Mucosa of rectum (tissue), 2 donors: ENCODE measurements around the gene SLC24A2.
"Not testable (repeated sequence)": the region's sequence is repeated elsewhere in the genome, so short reads cannot be mapped to it uniquely, and the experiment has no call there.

Source experiments
- H3K27ac ChIP-seq, 2 donors: one replicate each; pipeline ENCODE4 v1.7.0; 2013; ENCODE audit warnings: inconsistent platforms in 2 of 2, low read depth in 2 of 2, low read length in 2 of 2
- H3K27me3 ChIP-seq, 2 donors: one replicate each; pipeline ENCODE4 v1.7.0; 2013; ENCODE audit warnings: low read length in 2 of 2; ENCODE audit not compliant: control insufficient read depth in 2 of 2, insufficient read depth in 2 of 2
- H3K36me3 ChIP-seq, 2 donors: one replicate each; pipeline ENCODE4 v1.7.0; 2013; ENCODE audit warnings: low read length in 2 of 2; ENCODE audit not compliant: control insufficient read depth in 2 of 2, insufficient read depth in 2 of 2
- H3K4me1 ChIP-seq, 2 donors: one replicate each; pipeline ENCODE4 v1.7.0; 2013; ENCODE audit warnings: low read length in 2 of 2, mild to moderate bottlenecking in 1 of 2; ENCODE audit not compliant: control insufficient read depth in 2 of 2, insufficient read depth in 2 of 2
- H3K4me3 ChIP-seq, 2 donors: one replicate each; pipeline ENCODE4 v1.7.0; 2013; ENCODE audit warnings: low read length in 2 of 2
- H3K9ac ChIP-seq, 2 donors: one replicate each; pipeline ENCODE4 v1.7.0; 2013; ENCODE audit warnings: low read length in 2 of 2, low read depth in 1 of 2, mild to moderate bottlenecking in 1 of 2
- H3K9me3 ChIP-seq, 2 donors: one replicate each; pipeline ENCODE4 v1.7.0; 2013; ENCODE audit warnings: low read length in 2 of 2; ENCODE audit not compliant: control insufficient read depth in 2 of 2
- donor health status: healthy.
- donor health status: Normal muscosa, but diverticular disease.

The SLC24A2 gene

DNA sequence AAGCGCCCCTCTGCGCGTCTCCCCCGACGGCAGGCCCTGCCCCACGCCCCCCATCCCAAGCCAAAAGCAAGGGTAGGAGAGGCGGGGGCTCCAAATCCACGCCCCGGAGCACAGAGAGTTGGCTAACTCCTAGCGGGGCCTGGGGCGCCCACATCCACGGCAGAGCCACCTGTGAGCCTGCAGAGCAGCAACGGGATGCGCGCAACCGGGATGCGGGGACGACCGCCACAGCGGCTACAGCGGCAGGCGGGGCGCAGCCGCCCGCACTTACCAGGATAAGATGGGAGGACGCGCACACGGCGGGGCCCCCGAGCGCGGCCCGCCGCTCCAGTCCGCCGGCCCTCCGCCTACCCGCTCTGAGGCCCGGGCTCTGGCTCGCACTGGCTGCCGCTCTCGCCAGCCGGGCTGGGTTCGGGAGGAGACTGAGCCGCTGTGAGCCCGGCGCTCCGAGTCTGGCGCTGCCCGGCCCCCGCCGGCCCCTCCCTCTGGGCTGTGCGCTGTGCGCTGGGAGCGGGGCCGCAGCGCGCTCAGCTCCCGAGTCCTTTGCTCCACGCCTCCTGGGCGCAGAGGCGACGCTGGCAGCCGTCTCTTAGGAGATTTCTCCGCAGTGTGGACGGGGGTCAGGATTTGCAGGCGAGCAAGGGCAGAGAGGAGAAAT is at the start of gene SLC24A2:
Gene SLC24A2, minus strand, starts transcription at position 424 of the 658 bp plus-strand sequence.
- no peaks in the 10 kb centered on the region for H3K9me3 ChIP-seq
- no peak within 1 kb of the TSS for H3K4me3 ChIP-seq
- H3K27me3 ChIP-seq = peaks cover 0 to 4% of the 10 kb centered on the region in 2 donors
- H3K36me3 ChIP-seq = no peaks in the 10 kb centered on the region
- H3K27ac ChIP-seq = no peak within 1 kb of the TSS
- no peak within 1 kb of the TSS for H3K9ac ChIP-seq
- H3K4me1 ChIP-seq = no peaks in the 10 kb centered on the region

DNA sequence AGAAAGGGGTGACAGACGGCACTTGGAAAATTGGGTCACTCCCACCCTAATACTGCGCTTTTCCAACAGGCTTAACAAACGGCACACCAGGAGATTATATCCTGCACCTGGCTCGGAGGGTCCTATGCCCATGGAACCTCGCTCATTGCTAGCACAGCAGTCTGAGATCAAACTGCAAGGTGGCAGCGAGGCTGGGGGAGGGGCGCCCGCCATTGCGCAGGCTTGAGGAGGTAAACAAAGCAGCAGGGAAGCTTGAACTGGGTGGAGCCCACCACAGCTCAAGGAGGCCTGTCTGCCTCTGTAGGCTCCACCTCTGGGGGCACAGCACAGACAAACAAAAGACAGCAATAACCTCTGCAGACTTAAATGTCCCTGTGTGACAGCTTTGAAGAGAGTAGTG is 44.5 kb upstream of the SLC24A2 start:
- not testable (repeated sequence) for H3K4me3 ChIP-seq, H3K4me1 ChIP-seq, H3K9me3 ChIP-seq, H3K27me3 ChIP-seq, H3K27ac ChIP-seq, H3K9ac ChIP-seq, H3K36me3 ChIP-seq

DNA sequence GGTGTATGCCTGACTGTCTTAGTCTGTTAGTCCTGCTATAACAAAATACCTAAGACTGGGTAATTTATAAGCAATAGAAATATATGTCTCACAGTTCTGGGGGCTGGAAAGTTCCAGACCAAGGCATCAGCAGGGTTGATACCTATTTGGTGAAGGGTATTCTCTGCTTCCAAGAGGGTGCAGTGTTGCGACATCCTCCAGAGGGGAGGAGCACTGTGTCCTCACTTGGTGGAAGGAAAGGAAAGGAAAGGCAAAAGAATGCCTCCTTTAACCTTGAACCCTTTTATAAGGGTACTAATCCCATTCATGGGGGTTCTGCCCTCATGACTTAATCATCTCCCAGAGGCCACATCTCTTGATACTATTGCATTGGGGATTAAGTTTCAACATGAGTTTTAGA is 42.0 kb upstream of the SLC24A2 start:
- no peak overlapping the region for H3K27ac ChIP-seq
- H3K4me3 ChIP-seq = no peak overlapping the region
- H3K4me1 ChIP-seq = no peaks in the 10 kb centered on the region
- no peaks in the 10 kb centered on the region for H3K27me3 ChIP-seq
- no peak overlapping the region for H3K9ac ChIP-seq
- H3K9me3 ChIP-seq = no peaks in the 10 kb centered on the region
- no peaks in the 10 kb centered on the region for H3K36me3 ChIP-seq

DNA sequence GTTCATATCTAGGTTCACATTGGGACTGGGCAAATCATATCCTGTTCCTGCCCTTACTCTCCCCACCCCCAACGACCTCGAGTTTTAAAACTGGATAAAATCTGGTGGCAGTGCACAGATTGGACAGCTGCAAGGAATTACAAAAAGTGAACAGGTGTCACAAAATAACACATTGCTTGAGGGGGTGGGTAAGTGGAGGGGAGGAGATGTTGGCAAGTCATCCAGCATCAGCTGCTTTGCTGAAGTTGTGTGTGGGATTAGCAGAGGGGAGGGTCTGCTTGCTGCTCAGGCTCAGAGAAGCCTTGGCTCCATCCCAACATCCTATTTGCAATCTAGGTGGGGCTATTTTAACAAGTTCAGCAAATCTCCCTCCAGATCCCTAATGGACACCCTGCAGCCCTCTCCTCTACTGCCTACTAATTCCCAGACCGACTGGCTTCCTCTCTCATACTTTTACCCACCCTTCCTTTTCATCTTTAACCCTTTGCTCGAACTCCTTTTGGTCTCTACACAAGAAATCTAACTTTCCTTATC is 39.8 kb upstream of the SLC24A2 start:
- H3K27ac ChIP-seq = no peak overlapping the region
- H3K4me1 ChIP-seq = no peaks in the 10 kb centered on the region
- no peaks in the 10 kb centered on the region for H3K27me3 ChIP-seq
- no peak overlapping the region for H3K9ac ChIP-seq
- no peak overlapping the region for H3K4me3 ChIP-seq
- no peaks in the 10 kb centered on the region for H3K9me3 ChIP-seq
- no peaks in the 10 kb centered on the region for H3K36me3 ChIP-seq

DNA sequence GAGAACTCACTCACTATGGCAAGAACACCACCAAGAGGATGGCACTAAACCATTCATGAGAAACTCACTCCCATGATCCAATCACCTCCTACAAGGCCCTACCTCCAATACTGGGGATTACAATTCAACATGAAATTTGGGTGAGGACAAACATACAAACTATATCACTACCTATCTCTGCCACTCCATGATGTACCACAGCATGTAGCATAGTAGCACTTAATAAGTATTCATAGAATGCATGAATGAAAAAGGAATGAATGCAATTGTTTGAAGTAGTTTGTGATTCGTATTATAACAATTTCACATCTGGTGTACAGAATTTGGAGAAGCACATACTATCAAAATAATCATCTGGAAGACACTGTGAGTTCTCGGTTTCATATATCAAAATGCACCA is 27.9 kb upstream of the SLC24A2 start:
- no peak overlapping the region for H3K4me3 ChIP-seq
- H3K36me3 ChIP-seq = no peaks in the 10 kb centered on the region
- H3K9ac ChIP-seq = no peak overlapping the region
- H3K27me3 ChIP-seq = no peaks in the 10 kb centered on the region
- no peak overlapping the region for H3K27ac ChIP-seq
- no peaks in the 10 kb centered on the region for H3K9me3 ChIP-seq
- no peaks in the 10 kb centered on the region for H3K4me1 ChIP-seq

DNA sequence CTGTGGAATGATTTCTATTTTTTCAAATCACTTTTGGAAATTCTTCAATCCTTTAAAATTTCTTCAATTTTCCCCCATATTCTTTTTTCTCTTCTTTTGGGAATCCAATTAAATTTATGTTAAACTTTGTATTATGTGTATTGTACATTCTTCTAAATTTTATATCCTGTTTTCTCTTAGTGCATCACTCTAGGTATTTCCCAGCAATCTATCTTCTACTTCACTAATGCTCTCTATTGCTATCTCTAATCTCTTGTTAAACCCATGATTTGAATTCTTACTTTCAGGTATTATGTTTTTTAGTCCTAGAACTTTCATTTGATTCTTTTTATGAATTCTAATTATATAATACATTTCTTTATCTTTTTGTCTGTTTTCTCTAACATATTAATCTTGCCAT is 23.4 kb upstream of the SLC24A2 start:
- no peaks in the 10 kb centered on the region for H3K9me3 ChIP-seq
- H3K4me3 ChIP-seq = no peak overlapping the region

DNA sequence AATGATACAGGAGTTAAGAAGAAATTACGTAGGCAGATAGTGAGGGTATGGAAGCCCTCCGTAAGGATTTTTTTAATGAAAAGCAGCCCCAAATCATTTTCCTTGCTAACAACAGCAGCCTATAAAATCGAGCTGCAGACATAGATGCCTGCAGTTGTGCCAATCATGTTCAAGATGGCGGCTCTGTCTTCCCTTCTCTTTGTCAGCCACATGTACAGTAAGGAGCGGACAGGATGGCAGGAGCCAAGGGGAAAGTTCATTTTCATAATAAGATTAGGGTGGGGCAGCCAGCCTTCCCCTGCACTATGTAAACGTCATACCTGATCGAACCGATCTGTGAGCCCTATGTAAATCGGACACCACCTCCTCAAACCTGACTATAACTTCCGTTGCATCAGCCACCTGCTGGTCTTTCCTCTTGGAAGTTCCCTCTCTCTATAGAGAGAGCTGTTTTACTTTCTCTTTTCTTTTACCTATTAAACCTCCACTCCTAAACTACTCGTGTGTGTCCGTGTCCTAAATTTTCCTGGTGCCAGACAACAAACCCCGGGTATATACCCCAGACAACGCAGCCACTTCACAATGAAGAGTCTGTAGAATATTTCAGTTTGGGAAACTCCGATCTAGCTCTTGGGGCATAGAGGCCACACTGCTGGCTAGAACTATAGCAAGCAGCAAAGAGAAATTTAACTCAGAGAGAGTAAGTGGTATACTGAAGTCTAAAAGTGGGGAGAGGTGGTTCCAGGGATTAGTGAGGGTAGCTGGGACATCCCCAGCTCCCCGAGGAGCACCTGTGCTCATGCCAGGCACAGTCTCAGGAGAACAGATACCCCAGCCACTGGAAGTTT is 20.8 kb upstream of the SLC24A2 start:
- H3K27ac ChIP-seq = no peak overlapping the region
- H3K4me3 ChIP-seq = no peak overlapping the region
- no peak overlapping the region for H3K9ac ChIP-seq
- no peaks in the 10 kb centered on the region for H3K9me3 ChIP-seq
- no peaks in the 10 kb centered on the region for H3K36me3 ChIP-seq
- H3K27me3 ChIP-seq = no peaks in the 10 kb centered on the region
- H3K4me1 ChIP-seq = no peaks in the 10 kb centered on the region

More for the DNA sequence above, 23.4 kb upstream of the SLC24A2 start:
- H3K4me1 ChIP-seq = no peaks in the 10 kb centered on the region
- no peak overlapping the region for H3K9ac ChIP-seq
- no peaks in the 10 kb centered on the region for H3K27me3 ChIP-seq
- no peak overlapping the region for H3K27ac ChIP-seq
- no peaks in the 10 kb centered on the region for H3K36me3 ChIP-seq

DNA sequence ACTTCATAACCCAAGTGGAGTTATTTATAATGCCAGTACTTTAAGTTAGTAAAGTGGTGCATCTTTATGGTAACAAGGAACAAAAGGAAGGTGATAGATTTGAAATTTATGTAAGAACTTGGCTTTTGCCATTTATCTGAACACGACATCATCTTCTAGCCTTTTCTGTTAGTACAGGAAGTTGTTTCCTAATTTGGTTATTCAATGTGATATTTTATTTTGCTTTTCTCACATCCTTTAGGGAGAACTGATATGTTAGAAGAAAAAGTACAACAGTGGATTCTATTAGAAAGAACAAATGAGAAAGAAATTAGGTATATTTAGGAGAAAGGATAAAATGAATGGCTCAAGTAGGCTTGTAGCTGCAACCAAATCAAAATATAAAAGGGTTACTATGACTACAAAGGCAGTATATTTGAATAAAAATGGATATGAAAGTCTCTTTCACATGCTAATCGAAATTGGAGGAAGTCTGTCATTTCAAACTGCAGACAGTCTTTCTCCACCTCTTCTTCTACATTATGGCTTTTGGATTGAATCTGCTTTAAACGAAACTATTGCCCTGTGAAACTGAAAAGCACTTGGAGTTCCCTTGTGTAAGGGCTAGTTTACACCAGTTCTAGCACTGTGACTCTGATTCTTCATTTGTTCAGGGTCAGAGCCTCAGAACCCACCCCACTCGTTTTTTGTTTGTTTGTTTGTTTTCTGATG is 18.5 kb upstream of the SLC24A2 start:
- no peaks in the 10 kb centered on the region for H3K27me3 ChIP-seq
- no peaks in the 10 kb centered on the region for H3K36me3 ChIP-seq
- H3K27ac ChIP-seq = no peak overlapping the region
- H3K4me3 ChIP-seq = no peak overlapping the region
- H3K4me1 ChIP-seq = no peaks in the 10 kb centered on the region
- no peak overlapping the region for H3K9ac ChIP-seq
- H3K9me3 ChIP-seq = no peaks in the 10 kb centered on the region

DNA sequence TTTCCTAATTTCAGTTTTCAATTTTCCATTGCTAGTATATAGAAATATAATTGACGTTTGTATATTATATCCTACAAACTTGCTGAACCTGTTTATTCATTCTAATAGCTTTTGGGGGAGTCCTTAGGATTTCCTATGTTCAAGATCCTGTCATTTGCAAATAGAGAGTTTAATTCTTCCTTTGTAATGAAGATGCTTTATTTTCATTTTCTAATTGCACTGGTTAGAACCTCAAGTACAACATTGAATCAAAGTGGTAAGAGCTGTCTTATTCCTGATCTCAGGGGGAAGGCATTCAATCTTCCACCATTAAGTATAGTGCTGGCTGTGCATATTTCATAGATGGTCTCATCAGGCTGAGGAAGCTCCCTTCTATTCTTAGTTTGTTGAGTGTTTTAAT is 15.6 kb upstream of the SLC24A2 start:
- H3K9me3 ChIP-seq = no peaks in the 10 kb centered on the region
- no peaks in the 10 kb centered on the region for H3K36me3 ChIP-seq
- no peaks in the 10 kb centered on the region for H3K4me1 ChIP-seq
- no peak overlapping the region for H3K27ac ChIP-seq
- no peak overlapping the region for H3K4me3 ChIP-seq
- H3K27me3 ChIP-seq = no peaks in the 10 kb centered on the region
- H3K9ac ChIP-seq = no peak overlapping the region

DNA sequence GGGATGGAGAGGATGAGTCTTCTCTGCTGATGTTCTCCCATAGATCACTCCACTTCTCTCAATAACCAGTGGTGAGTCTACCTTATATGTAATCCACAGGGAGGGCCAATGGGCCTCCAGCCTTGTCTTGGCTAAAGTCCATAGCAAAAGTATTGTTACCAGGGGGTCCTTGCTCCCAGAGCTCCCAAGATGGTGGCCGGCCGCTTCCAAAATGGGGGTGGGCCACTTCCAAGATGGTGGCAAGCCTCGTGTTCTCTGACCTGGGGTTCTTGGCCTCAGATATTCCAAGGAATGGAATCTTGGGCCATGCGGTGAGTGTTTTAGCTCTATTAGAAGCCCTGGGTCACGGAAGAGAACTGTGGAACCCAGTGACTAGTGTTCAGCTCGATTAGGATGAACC is 12.0 kb upstream of the SLC24A2 start:
- Histone ChIP-seq H3K27ac (no peak overlapping the region), H3K9me3 (no peaks in the 10 kb centered on the region), H3K4me3 (no peak overlapping the region), H3K36me3 (no peaks in the 10 kb centered on the region), H3K4me1 (no peaks in the 10 kb centered on the region), H3K9ac (no peak overlapping the region), H3K27me3 (no peaks in the 10 kb centered on the region)
